GM10847 (cell line): Measurements from ENCODE around the gene TMEM178B.

ENCODE experiments used
- POLR2A ChIP-seq: IDR thresholded peaks from 2 replicates; pipeline ENCODE4 v1.6.1; 2011; ENCODE audit not compliant: insufficient read length; ENCODE audit errors: extremely low read depth

Gene TMEM178B

GRCh38 chr7:141294143-141294829 is 220.4 kb downstream of the TMEM178B start:
- TF ChIP-seq POLR2A = no peak

GRCh38 chr7:141295367-141295895 is 221.6 kb downstream of the TMEM178B start:
- TF ChIP-seq POLR2A = no peak

GRCh38 chr7:141300816-141301215 is 227.0 kb downstream of the TMEM178B start:
- TF ChIP-seq POLR2A = no peak

GRCh38 chr7:141301544-141301943 is 227.7 kb downstream of the TMEM178B start:
- TF ChIP-seq POLR2A = no peak

GRCh38 chr7:141302617-141303016 is 228.8 kb downstream of the TMEM178B start:
- no peak for TF ChIP-seq POLR2A

- TF ChIP-seq POLR2A = no peak
Observed at GRCh38 chr7:141304291-141304690, 230.4 kb downstream of the TMEM178B start.

- TF ChIP-seq POLR2A = no peak
Observed at GRCh38 chr7:141306081-141306480, 232.2 kb downstream of the TMEM178B start.

- no peak for TF ChIP-seq POLR2A
Observed at GRCh38 chr7:141312395-141312794, 238.5 kb downstream of the TMEM178B start.

GRCh38 chr7:141312828-141313521 is 239.1 kb downstream of the TMEM178B start:
- no peak for TF ChIP-seq POLR2A

- TF ChIP-seq POLR2A = no peak
Observed at GRCh38 chr7:141313896-141314295, 240.0 kb downstream of the TMEM178B start.

- TF ChIP-seq POLR2A = no peak
Observed at GRCh38 chr7:141317033-141317585, 243.2 kb downstream of the TMEM178B start.

GRCh38 chr7:141320287-141320686 is 246.4 kb downstream of the TMEM178B start:
- no peak for TF ChIP-seq POLR2A

GRCh38 chr7:141322383-141322782 is 248.5 kb downstream of the TMEM178B start:
- no peak for TF ChIP-seq POLR2A

- TF ChIP-seq POLR2A = no peak
Observed at GRCh38 chr7:141323826-141324225, 250.0 kb downstream of the TMEM178B start.

GRCh38 chr7:141324870-141325269 is 251.0 kb downstream of the TMEM178B start:
- TF ChIP-seq POLR2A = no peak

- no peak for TF ChIP-seq POLR2A
Observed at GRCh38 chr7:141325275-141325674, 251.4 kb downstream of the TMEM178B start.
